K562 (cell line): ENCODE results near the gene CHCHD6. TPM values are rescaled to one million over a fixed set of nuclear protein-coding genes. Genes with fewer than 3 reads are reported as not detected.

Experiments used
- ATAC-seq: fragments of 200-7000 bp; cut with Tn5 transposase; 3 replicates; pipeline ENCODE4 v1.9.1; 2020; ENCODE audit warnings: moderate library complexity
- BruUV-seq: library from RNA; stranded (reverse); fragments of 400-500 nt; replicated peaks from 2 replicates; lab custom pipeline; 2021; lab: Mats Ljungman, UMichigan
- CTCF ChIA-PET: fragments of 300-600 bp; formaldehyde crosslinking; extraction: SDS; loops from one replicate; lab custom pipeline; 2021; ENCODE audit warnings: low intra/inter-chr PET ratio; lab: Yijun Ruan, JAX
- POLR2A ChIA-PET: fragments of 300-600, 350-650 bp; sonication (Branson Sonifier 250); formaldehyde crosslinking; extraction: SDS; loops from one replicate; lab custom pipeline; 2021; ENCODE audit warnings: antibody characterized with exemption, inconsistent platforms; lab: Yijun Ruan, JAX
- DNase-seq, 4 experiments: peaks; one replicate each; pipeline versions ENCODE4 v3.0.0 to v3.0.0-alpha.2; 2011 to 2018; ENCODE audit warnings: low spot score in 3 of 4, mixed read lengths in 3 of 4; ENCODE audit errors: extremely low read depth in 1 of 4
- FAIRE-seq: peaks from 2 replicates; lab custom pipeline; 2011; peaks lifted over from hg19 to GRCh38; lab: Jason Lieb, UNC
- H2AFZ ChIP-seq: 2 replicates; pipeline ENCODE4 v1.6.0; 2011; ENCODE audit warnings: low read depth, low read length, control low read depth, inconsistent platforms
- H3K27ac ChIP-seq: fragments of 200-600 bp; 3 replicates; pipeline ENCODE4 v1.8.0; 2011; ENCODE audit warnings: low read depth, mild to moderate bottlenecking, control low read depth, inconsistent platforms, low read length, moderate library complexity, mixed read lengths; ENCODE audit errors: extremely low read depth
- H3K27me3 ChIP-seq, 2 experiments: fragments of 300-600 bp in 1 of 2; 2 replicates in 1 of 2; 3 replicates in 1 of 2; pipeline versions ENCODE4 v1.6.0 to v1.8.0; 2011; ENCODE audit warnings: inconsistent platforms in 2 of 2, low read length in 2 of 2, mild to moderate bottlenecking in 1 of 2, mixed read lengths in 1 of 2, moderate library complexity in 1 of 2; ENCODE audit not compliant: control insufficient read depth in 2 of 2, insufficient read depth in 2 of 2
- H3K36me3 ChIP-seq: fragments of 300-600 bp; 3 replicates; pipeline ENCODE4 v1.8.0; 2011; ENCODE audit warnings: mild to moderate bottlenecking, low read length, inconsistent platforms; ENCODE audit not compliant: control insufficient read depth, insufficient read depth
- H3K4me1 ChIP-seq, 2 experiments: fragments of 200-600 bp in 1 of 2; replicated peaks in 1 of 2; 2 replicates in 1 of 2; 3 replicates in 1 of 2; pipeline versions ENCODE4 v1.5.1 to v1.8.0; 2011; ENCODE audit warnings: inconsistent platforms in 2 of 2, low read length in 2 of 2, mild to moderate bottlenecking in 1 of 2, mixed read lengths in 1 of 2, moderate library complexity in 1 of 2; ENCODE audit not compliant: control insufficient read depth in 2 of 2, insufficient read depth in 2 of 2
- H3K4me2 ChIP-seq: 2 replicates; pipeline ENCODE4 v1.6.1; 2011; ENCODE audit warnings: low read length, control low read depth, inconsistent platforms, mixed read lengths; ENCODE audit not compliant: insufficient read depth
- H3K4me3 ChIP-seq: fragments of 200-600 bp; sonication (generic), shearing (Covaris generic); 2 replicates; pipeline ENCODE4 v1.5.1; 2016; ENCODE audit warnings: control low read depth, inconsistent platforms
- H3K79me2 ChIP-seq: fragments of 200-600 bp; 3 replicates; pipeline ENCODE4 v1.8.0; 2011; ENCODE audit warnings: low read length, inconsistent platforms; ENCODE audit not compliant: control insufficient read depth, insufficient read depth
- H3K9ac ChIP-seq, 2 experiments: 2 replicates each; pipeline versions ENCODE4 v1.6.0 to v1.6.1; 2011; ENCODE audit warnings: low read depth in 2 of 2, low read length in 2 of 2, control low read depth in 1 of 2, inconsistent platforms in 1 of 2, mild to moderate bottlenecking in 1 of 2, mixed read lengths in 1 of 2; ENCODE audit not compliant: insufficient read depth in 1 of 2
- H3K9me1 ChIP-seq: one replicate; pipeline ENCODE4 v1.6.0; 2011; ENCODE audit warnings: inconsistent platforms, mild to moderate bottlenecking, low read length, moderate library complexity; ENCODE audit not compliant: control insufficient read depth, insufficient read depth
- H3K9me3 ChIP-seq: replicated peaks from 2 replicates; pipeline ENCODE4 v1.5.1; 2011; ENCODE audit warnings: low read depth, low read length, inconsistent platforms; ENCODE audit not compliant: control insufficient read depth, insufficient read depth
- H4K20me1 ChIP-seq: replicated peaks from 2 replicates; pipeline ENCODE4 v1.6.1; 2011; ENCODE audit warnings: low read length, inconsistent platforms, mixed read lengths; ENCODE audit not compliant: control insufficient read depth, insufficient read depth
- CREM ChIP-seq: IDR thresholded peaks from 2 replicates; pipeline ENCODE4 v1.6.1; 2014; ENCODE audit warnings: antibody characterized with exemption, low read depth
- CTBP1 ChIP-seq: fragments of 450-650 bp; IDR thresholded peaks from 2 replicates; pipeline ENCODE4 v1.6.1; 2016; ENCODE audit warnings: borderline replicate concordance
- ELK3 ChIP-seq: fragments of 450-650 bp; formaldehyde crosslinking; IDR thresholded peaks from 2 replicates; pipeline ENCODE4 v1.4.0; 2020; ENCODE audit warnings: mild to moderate bottlenecking
- EP400 ChIP-seq: fragments of 450-650 bp; IDR thresholded peaks from 2 replicates; pipeline ENCODE4 v1.6.1; 2017; ENCODE audit warnings: antibody characterized with exemption, mild to moderate bottlenecking, moderate library complexity
- FOXK1 ChIP-seq: sonication (generic); formaldehyde crosslinking; IDR thresholded peaks from 2 replicates; pipeline ENCODE4 v1.8.0; 2022; ENCODE audit warnings: missing genetic modification reagents, mild to moderate bottlenecking, borderline replicate concordance
- HIVEP1 ChIP-seq: fragments of 250-450 bp; sonication (Bioruptor Pico); IDR thresholded peaks from 2 replicates; pipeline ENCODE4 v1.4.0; 2020; ENCODE audit warnings: mild to moderate bottlenecking
- IRF1 ChIP-seq: sonication (generic); formaldehyde crosslinking; IDR thresholded peaks from 2 replicates; pipeline ENCODE4 v1.8.0; 2022; ENCODE audit warnings: missing genetic modification reagents, mild to moderate bottlenecking, borderline replicate concordance
- KLF6 ChIP-seq: fragments of 250-450 bp; sonication (Bioruptor Pico); IDR thresholded peaks from 2 replicates; pipeline ENCODE4 v1.4.0; 2020; ENCODE audit warnings: mild to moderate bottlenecking, moderate library complexity, borderline replicate concordance
- NBN ChIP-seq: fragments of 450-650 bp; IDR thresholded peaks from 2 replicates; pipeline ENCODE4 v1.6.1; 2016; ENCODE audit warnings: low read depth, mild to moderate bottlenecking
- SMARCE1 ChIP-seq: fragments of 450-650 bp; IDR thresholded peaks from 2 replicates; pipeline ENCODE4 v1.7.1; 2016; ENCODE audit warnings: mild to moderate bottlenecking
- U2AF2 ChIP-seq: fragments of 200-400 bp; formaldehyde crosslinking; optimal IDR thresholded peaks from 2 replicates; pipeline ENCODE3; 2017; ENCODE audit warnings: low read depth, mild to moderate bottlenecking, low read length
- WGBS: fragments of 100-300 bp; shearing (Covaris generic); methylation state at CpG from one replicate; pipeline ENCODE4 v1.1.6; 2016; ENCODE audit warnings: low coverage, mixed read lengths; ENCODE audit not compliant: insufficient coverage; ENCODE audit errors: missing lambda C conversion rate; 5-methylcytosine and 5-hydroxymethylcytosine counted together
- in situ Hi-C: fragments of 300-500 bp; cut with MboI; formaldehyde crosslinking; loops from 4 replicates; pipeline ENCODE4 v1.15.0; 2018; ENCODE audit warnings: inconsistent platforms, mixed read lengths
- intact Hi-C: fragments of 100-400 bp; cut with micrococcal nuclease; formaldehyde crosslinking; loops from 2 replicates; pipeline ENCODE4 v1.14.2; 2022
- polyA plus RNA-seq, 8 experiments: library from polyadenylated mRNA; depleted of rRNA in 4 of 8; stranded (reverse) in 5 of 8; unstranded in 3 of 8; fragments of >200 nt; fragmentation: Nextera tagmentation in 2 of 8; fragmentation: Illumina TruSeq in 1 of 8; extraction: Ambion mirVana in 2 of 8; extraction: Trizol in 1 of 8; gene quantifications; 2 replicates each; pipeline versions ENCODE4 v1.2.1 to v1.2.3, GENCODE V29; 2011 to 2014; ENCODE audit warnings: inconsistent platforms in 1 of 8, missing spikeins in 1 of 8
- total RNA-seq, 7 experiments: library from RNA; depleted of rRNA in 6 of 7; stranded (reverse); fragments of >200 nt in 6 of 7; fragmentation: Illumina TruSeq in 2 of 7; extraction: Trizol in 2 of 7; gene quantifications; 2 replicates each; pipeline versions ENCODE4 v1.2.1 to v1.2.3, GENCODE V29; 2011 to 2021; ENCODE audit warnings: low replicate concordance in 1 of 7
- TF ChIP-seq, protein P1 (sequence below): sonication (generic); formaldehyde crosslinking; IDR thresholded peaks from 2 replicates; pipeline ENCODE4 v1.8.0; 2023; ENCODE audit warnings: mild to moderate bottlenecking, missing genetic modification reagents
- TF ChIP-seq, protein P2 (sequence below): fragments of 450-650 bp; IDR thresholded peaks from 2 replicates; pipeline ENCODE4 v1.6.1; 2017; ENCODE audit warnings: antibody characterized with exemption, mild to moderate bottlenecking

The CHCHD6 gene
- total and polyA plus RNA-seq, 9 of the 15 experiments (the other 6 are each of a cell fraction or from before 2014, with no cell fraction given): 4.6 to 18.6 (median 10.9) TPM

GRCh38 chr3:126672340-126672739, 31.7 kb upstream of the CHCHD6 start:
- no TSS peak for BruUV-seq
- peaks cover 0 to 8% of the 10 kb centered on the region in 2 experiments; a peak in 2 of 5 replicates for H3K27me3 ChIP-seq
- intact Hi-C loops: loop anchor here (10.0 kb wide), 1 partner anchor 782 kb away; no protein-coding TSS in a partner anchor
- no peaks in the 10 kb centered on the region for H3K9me3 ChIP-seq
- H2AFZ ChIP-seq: no peak overlapping the region
- CTCF ChIA-PET: no interaction called here
- 6% methylated on average over 3 of the region's 7 CpGs for WGBS
- no peak overlapping the region for H3K4me2 ChIP-seq
- H3K4me3 ChIP-seq: no peak overlapping the region
- no peaks in the 10 kb centered on the region for H3K9me1 ChIP-seq
- ATAC-seq (no peak), DNase-seq (no peak), FAIRE-seq (no peak)
- H3K4me1 ChIP-seq: no peaks in the 10 kb centered on the region
- no peak overlapping the region for H3K27ac ChIP-seq
- in situ Hi-C loops: loop anchor here (10.0 kb wide), 1 partner anchor 782 kb away; no protein-coding TSS in a partner anchor
- POLR2A ChIA-PET: no interaction called here
- no peaks in the 10 kb centered on the region for H4K20me1 ChIP-seq
- no peaks in the 10 kb centered on the region for H3K36me3 ChIP-seq
- H3K9ac ChIP-seq: no peak overlapping the region
- H3K79me2 ChIP-seq: no peaks in the 10 kb centered on the region
- no peak for TF ChIP-seq IRF1
- TF ChIP-seq U2AF2: no peak
- TF ChIP-seq HIVEP1 (CRISPR knock-in tag): no peak
- TF ChIP-seq ELK3 (CRISPR knock-in tag): no peak
- no peak for TF ChIP-seq KLF6 (CRISPR knock-in tag)
- TF ChIP-seq, protein P1, sequence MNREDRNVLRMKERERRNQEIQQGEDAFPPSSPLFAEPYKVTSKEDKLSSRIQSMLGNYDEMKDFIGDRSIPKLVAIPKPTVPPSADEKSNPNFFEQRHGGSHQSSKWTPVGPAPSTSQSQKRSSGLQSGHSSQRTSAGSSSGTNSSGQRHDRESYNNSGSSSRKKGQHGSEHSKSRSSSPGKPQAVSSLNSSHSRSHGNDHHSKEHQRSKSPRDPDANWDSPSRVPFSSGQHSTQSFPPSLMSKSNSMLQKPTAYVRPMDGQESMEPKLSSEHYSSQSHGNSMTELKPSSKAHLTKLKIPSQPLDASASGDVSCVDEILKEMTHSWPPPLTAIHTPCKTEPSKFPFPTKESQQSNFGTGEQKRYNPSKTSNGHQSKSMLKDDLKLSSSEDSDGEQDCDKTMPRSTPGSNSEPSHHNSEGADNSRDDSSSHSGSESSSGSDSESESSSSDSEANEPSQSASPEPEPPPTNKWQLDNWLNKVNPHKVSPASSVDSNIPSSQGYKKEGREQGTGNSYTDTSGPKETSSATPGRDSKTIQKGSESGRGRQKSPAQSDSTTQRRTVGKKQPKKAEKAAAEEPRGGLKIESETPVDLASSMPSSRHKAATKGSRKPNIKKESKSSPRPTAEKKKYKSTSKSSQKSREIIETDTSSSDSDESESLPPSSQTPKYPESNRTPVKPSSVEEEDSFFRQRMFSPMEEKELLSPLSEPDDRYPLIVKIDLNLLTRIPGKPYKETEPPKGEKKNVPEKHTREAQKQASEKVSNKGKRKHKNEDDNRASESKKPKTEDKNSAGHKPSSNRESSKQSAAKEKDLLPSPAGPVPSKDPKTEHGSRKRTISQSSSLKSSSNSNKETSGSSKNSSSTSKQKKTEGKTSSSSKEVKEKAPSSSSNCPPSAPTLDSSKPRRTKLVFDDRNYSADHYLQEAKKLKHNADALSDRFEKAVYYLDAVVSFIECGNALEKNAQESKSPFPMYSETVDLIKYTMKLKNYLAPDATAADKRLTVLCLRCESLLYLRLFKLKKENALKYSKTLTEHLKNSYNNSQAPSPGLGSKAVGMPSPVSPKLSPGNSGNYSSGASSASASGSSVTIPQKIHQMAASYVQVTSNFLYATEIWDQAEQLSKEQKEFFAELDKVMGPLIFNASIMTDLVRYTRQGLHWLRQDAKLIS (CRISPR knock-in tag): no peak
- TF ChIP-seq NBN: no peak
- TF ChIP-seq, protein P2, sequence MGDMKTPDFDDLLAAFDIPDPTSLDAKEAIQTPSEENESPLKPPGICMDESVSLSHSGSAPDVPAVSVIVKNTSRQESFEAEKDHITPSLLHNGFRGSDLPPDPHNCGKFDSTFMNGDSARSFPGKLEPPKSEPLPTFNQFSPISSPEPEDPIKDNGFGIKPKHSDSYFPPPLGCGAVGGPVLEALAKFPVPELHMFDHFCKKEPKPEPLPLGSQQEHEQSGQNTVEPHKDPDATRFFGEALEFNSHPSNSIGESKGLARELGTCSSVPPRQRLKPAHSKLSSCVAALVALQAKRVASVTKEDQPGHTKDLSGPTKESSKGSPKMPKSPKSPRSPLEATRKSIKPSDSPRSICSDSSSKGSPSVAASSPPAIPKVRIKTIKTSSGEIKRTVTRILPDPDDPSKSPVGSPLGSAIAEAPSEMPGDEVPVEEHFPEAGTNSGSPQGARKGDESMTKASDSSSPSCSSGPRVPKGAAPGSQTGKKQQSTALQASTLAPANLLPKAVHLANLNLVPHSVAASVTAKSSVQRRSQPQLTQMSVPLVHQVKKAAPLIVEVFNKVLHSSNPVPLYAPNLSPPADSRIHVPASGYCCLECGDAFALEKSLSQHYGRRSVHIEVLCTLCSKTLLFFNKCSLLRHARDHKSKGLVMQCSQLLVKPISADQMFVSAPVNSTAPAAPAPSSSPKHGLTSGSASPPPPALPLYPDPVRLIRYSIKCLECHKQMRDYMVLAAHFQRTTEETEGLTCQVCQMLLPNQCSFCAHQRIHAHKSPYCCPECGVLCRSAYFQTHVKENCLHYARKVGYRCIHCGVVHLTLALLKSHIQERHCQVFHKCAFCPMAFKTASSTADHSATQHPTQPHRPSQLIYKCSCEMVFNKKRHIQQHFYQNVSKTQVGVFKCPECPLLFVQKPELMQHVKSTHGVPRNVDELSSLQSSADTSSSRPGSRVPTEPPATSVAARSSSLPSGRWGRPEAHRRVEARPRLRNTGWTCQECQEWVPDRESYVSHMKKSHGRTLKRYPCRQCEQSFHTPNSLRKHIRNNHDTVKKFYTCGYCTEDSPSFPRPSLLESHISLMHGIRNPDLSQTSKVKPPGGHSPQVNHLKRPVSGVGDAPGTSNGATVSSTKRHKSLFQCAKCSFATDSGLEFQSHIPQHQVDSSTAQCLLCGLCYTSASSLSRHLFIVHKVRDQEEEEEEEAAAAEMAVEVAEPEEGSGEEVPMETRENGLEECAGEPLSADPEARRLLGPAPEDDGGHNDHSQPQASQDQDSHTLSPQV: no peak
- no peak for TF ChIP-seq FOXK1 (CRISPR knock-in tag)
- no peak for TF ChIP-seq CTBP1
- TF ChIP-seq SMARCE1: no peak
- TF ChIP-seq EP400: no peak
- TF ChIP-seq CREM: no peak
